H9 (cell line): ENCODE measurements around the gene MT4. TPM values are rescaled to one million over a fixed set of nuclear protein-coding genes. Genes with fewer than 3 reads are reported as not detected.

Experiments
- DNase-seq: peaks from one replicate; pipeline ENCODE4 v3.0.0-alpha.2; 2017
- H2AFZ ChIP-seq: one replicate; pipeline ENCODE4 v1.6.1; 2013; ENCODE audit warnings: mild to moderate bottlenecking, low read length, control low read depth, moderate library complexity
- H2AK5ac ChIP-seq: 2 replicates; pipeline ENCODE4 v1.6.1; 2013; ENCODE audit warnings: low read length, control low read depth, mixed read lengths; ENCODE audit not compliant: insufficient read length
- H2BK120ac ChIP-seq: one replicate; pipeline ENCODE4 v1.6.1; 2013; ENCODE audit warnings: low read depth, mild to moderate bottlenecking, low read length, control low read depth, inconsistent platforms; ENCODE audit not compliant: poor library complexity, severe bottlenecking
- H2BK12ac ChIP-seq: 2 replicates; pipeline ENCODE4 v1.6.1; 2013; ENCODE audit warnings: low read length, control low read depth, mixed read lengths, low read depth; ENCODE audit not compliant: insufficient read length
- H2BK15ac ChIP-seq: 2 replicates; pipeline ENCODE4 v1.6.1; 2013; ENCODE audit warnings: low read depth, low read length, control low read depth
- H2BK20ac ChIP-seq: one replicate; pipeline ENCODE4 v1.6.1; 2013; ENCODE audit warnings: low read depth, mild to moderate bottlenecking, low read length, control low read depth, inconsistent platforms; ENCODE audit not compliant: poor library complexity, severe bottlenecking
- H2BK5ac ChIP-seq: 2 replicates; pipeline ENCODE4 v1.6.1; 2013; ENCODE audit warnings: low read length, control low read depth, mixed read lengths; ENCODE audit not compliant: insufficient read length
- H3K14ac ChIP-seq: 2 replicates; pipeline ENCODE4 v1.6.1; 2013; ENCODE audit warnings: low read length, control low read depth; ENCODE audit not compliant: insufficient read depth
- H3K18ac ChIP-seq: 2 replicates; pipeline ENCODE4 v1.6.1; 2013; ENCODE audit warnings: low read depth, mild to moderate bottlenecking, mixed read lengths, low read length, control low read depth; ENCODE audit not compliant: insufficient read length
- H3K23ac ChIP-seq: 2 replicates; pipeline ENCODE4 v1.6.1; 2013; ENCODE audit warnings: low read length, control low read depth, mixed read lengths, low read depth; ENCODE audit not compliant: insufficient read length
- H3K23me2 ChIP-seq: 2 replicates; pipeline ENCODE4 v1.6.1; 2013; ENCODE audit warnings: low read depth, mild to moderate bottlenecking, mixed read lengths, low read length, control low read depth; ENCODE audit not compliant: insufficient read length, poor library complexity, severe bottlenecking
- H3K27ac ChIP-seq: 2 replicates; pipeline ENCODE4 v1.5.1; 2013; ENCODE audit warnings: low read length, control low read depth, mixed read lengths, low read depth; ENCODE audit not compliant: insufficient read length
- H3K27me3 ChIP-seq: 2 replicates; pipeline ENCODE4 v1.6.1; 2013; ENCODE audit warnings: low read length, control low read depth, inconsistent platforms; ENCODE audit not compliant: insufficient read depth
- H3K4ac ChIP-seq: 2 replicates; pipeline ENCODE4 v1.6.1; 2013; ENCODE audit warnings: low read depth, mild to moderate bottlenecking, control low read depth, inconsistent platforms, low read length, moderate library complexity
- H3K4me1 ChIP-seq: 2 replicates; pipeline ENCODE4 v1.6.1; 2013; ENCODE audit warnings: low read length, control low read depth, inconsistent platforms; ENCODE audit not compliant: insufficient read depth
- H3K4me2 ChIP-seq: 2 replicates; pipeline ENCODE4 v1.6.1; 2013; ENCODE audit warnings: low read length, control low read depth, mixed read lengths; ENCODE audit not compliant: insufficient read length, insufficient read depth
- H3K56ac ChIP-seq: 2 replicates; pipeline ENCODE4 v1.6.1; 2013; ENCODE audit warnings: low read depth, mild to moderate bottlenecking, mixed read lengths, low read length, control low read depth; ENCODE audit not compliant: insufficient read length
- H3K79me1 ChIP-seq: 2 replicates; pipeline ENCODE4 v1.6.1; 2013; ENCODE audit warnings: low read depth, mild to moderate bottlenecking, moderate library complexity, low read length, control low read depth, inconsistent platforms; ENCODE audit not compliant: insufficient read depth, poor library complexity, severe bottlenecking
- H3K79me2 ChIP-seq: 2 replicates; pipeline ENCODE4 v1.6.1; 2013; ENCODE audit warnings: low read length, control low read depth, inconsistent platforms; ENCODE audit not compliant: insufficient read depth
- H3K9ac ChIP-seq: 2 replicates; pipeline ENCODE4 v1.6.1; 2013; ENCODE audit warnings: low read length, control low read depth, mixed read lengths; ENCODE audit not compliant: insufficient read length; ENCODE audit errors: extremely low read depth
- H3K9me3 ChIP-seq: one replicate; pipeline ENCODE4 v1.6.1; 2013; ENCODE audit warnings: low read depth, low read length, inconsistent platforms; ENCODE audit not compliant: control insufficient read depth
- H3T11ph ChIP-seq: one replicate; pipeline ENCODE4 v1.6.1; 2013; ENCODE audit warnings: mild to moderate bottlenecking, low read length, control low read depth, inconsistent platforms
- H4K20me1 ChIP-seq: one replicate; pipeline ENCODE4 v1.6.1; 2013; ENCODE audit not compliant: control insufficient read depth, insufficient read length, insufficient read depth
- H4K5ac ChIP-seq: 2 replicates; pipeline ENCODE4 v1.6.1; 2013; ENCODE audit warnings: low read depth, mild to moderate bottlenecking, mixed read lengths, low read length, control low read depth; ENCODE audit not compliant: insufficient read length
- H4K8ac ChIP-seq: replicated peaks from 2 replicates; pipeline ENCODE4 v1.6.1; 2013; ENCODE audit warnings: low read length, control low read depth, mixed read lengths, low read depth; ENCODE audit not compliant: insufficient read length
- H4K91ac ChIP-seq: 2 replicates; pipeline ENCODE4 v1.6.1; 2013; ENCODE audit warnings: low read depth, mild to moderate bottlenecking, moderate library complexity, mixed read lengths, low read length, control low read depth; ENCODE audit not compliant: insufficient read length
- H3K27ac Mint-ChIP-seq, 3 experiments: 2 replicates in 2 of 3; 3 replicates in 1 of 3; pipeline ENCODE4 v1.8.0; 2020 to 2021; ENCODE audit warnings: mixed read lengths in 3 of 3, mild to moderate bottlenecking in 1 of 3, moderate library complexity in 1 of 3
- H3K27me3 Mint-ChIP-seq: 2 replicates; pipeline ENCODE4 v1.8.0; 2021; ENCODE audit warnings: low read depth, mild to moderate bottlenecking, moderate library complexity, mixed read lengths
- H3K36me3 Mint-ChIP-seq, 3 experiments: 2 replicates in 2 of 3; 3 replicates in 1 of 3; pipeline ENCODE4 v1.8.0; 2020 to 2021; ENCODE audit warnings: low read depth in 3 of 3, mixed read lengths in 3 of 3; ENCODE audit not compliant: insufficient read depth in 1 of 3
- H3K4me1 Mint-ChIP-seq, 2 experiments: 2 replicates each; pipeline ENCODE4 v1.8.0; 2020; ENCODE audit warnings: mixed read lengths in 2 of 2
- H3K4me3 Mint-ChIP-seq, 2 experiments: 2 replicates in 1 of 2; 3 replicates in 1 of 2; pipeline ENCODE4 v1.8.0; 2020 to 2021; ENCODE audit warnings: mild to moderate bottlenecking in 2 of 2, mixed read lengths in 2 of 2, moderate library complexity in 1 of 2
- H3K9me3 Mint-ChIP-seq, 2 experiments: 2 replicates in 1 of 2; 3 replicates in 1 of 2; pipeline ENCODE4 v1.8.0; 2020; ENCODE audit warnings: mild to moderate bottlenecking in 2 of 2, mixed read lengths in 2 of 2, moderate library complexity in 1 of 2
- CTCF ChIP-seq: fragments of 200-600 bp; sonication (generic); conservative IDR thresholded peaks from 3 replicates; pipeline ENCODE4 v1.8.0; 2021; ENCODE audit warnings: antibody characterized with exemption, mild to moderate bottlenecking
- WGBS: extraction: QIAGEN DNeasy Blood & Tissue Kit; methylation state at CpG from one replicate; pipeline ENCODE4 v1.1.7; 2013; ENCODE audit warnings: missing lambda C conversion rate, low lambda C conversion rate, mixed read lengths; ENCODE audit not compliant: insufficient read length; ENCODE audit errors: extremely low coverage; 5-methylcytosine and 5-hydroxymethylcytosine counted together
- total RNA-seq: library from RNA; stranded (reverse); gene quantifications from 2 replicates; pipeline ENCODE4 v1.2.1, GENCODE V29; 2021

Gene MT4
- total RNA-seq, 1 experiment from 2014 or later: not detected

- H3K27me3 ChIP-seq: peaks cover 21% of the 10 kb centered on the region; the same call in 1 of the 2 replicates
- TF ChIP-seq CTCF: no peak
- no peaks in the 10 kb centered on the region for H3K9me3 Mint-ChIP-seq
- no peak overlapping the region for H4K5ac ChIP-seq
- H4K8ac ChIP-seq: no peak overlapping the region
- H3K23me2 ChIP-seq: peaks cover 8% of the 10 kb centered on the region
- H3K56ac ChIP-seq: no peak overlapping the region
- peaks cover 6% of the 10 kb centered on the region; the same call in 1 of the 2 replicates for H3K4me1 ChIP-seq
- WGBS: no CpG with 5 or more reads among the region's 2 CpGs
- H3K23ac ChIP-seq: no peak overlapping the region
- H2BK15ac ChIP-seq: no peak overlapping the region
- no peak overlapping the region for H3K18ac ChIP-seq
- peak overlapping the region; percentile 73 for H3K4me2 ChIP-seq
- H3K9me3 ChIP-seq: no peaks in the 10 kb centered on the region
- H3K4me3 Mint-ChIP-seq: peak overlapping the region; percentile 42 to 64; a peak in 3 of 5 replicates
- no peak overlapping the region for H4K91ac ChIP-seq
- no peaks in the 10 kb centered on the region for H3K79me1 ChIP-seq
- no peak overlapping the region for H3K4ac ChIP-seq
- H3K36me3 Mint-ChIP-seq: no peaks in the 10 kb centered on the region
- H3T11ph ChIP-seq: no peak overlapping the region
- no peak overlapping the region for H3K27ac Mint-ChIP-seq
- no peak for DNase-seq
- H3K14ac ChIP-seq: no peak overlapping the region
- no peak overlapping the region for H3K27ac ChIP-seq
- no peaks in the 10 kb centered on the region for H4K20me1 ChIP-seq
- no peak overlapping the region for H2BK20ac ChIP-seq
- H3K27me3 Mint-ChIP-seq: peaks cover 76% of the 10 kb centered on the region
- no peak overlapping the region for H2BK5ac ChIP-seq
- no peak overlapping the region for H2BK120ac ChIP-seq
- H3K4me1 Mint-ChIP-seq: peaks cover 29 to 35% of the 10 kb centered on the region in 2 experiments
- no peak overlapping the region for H2AK5ac ChIP-seq
- no peak overlapping the region for H2BK12ac ChIP-seq
- no peak overlapping the region for H2AFZ ChIP-seq
- H3K79me2 ChIP-seq: no peaks in the 10 kb centered on the region
- no peak overlapping the region for H3K9ac ChIP-seq
Measured at GRCh38 chr16:56607675-56608042, 42.8 kb downstream of the MT4 start.
